ENCODE results near the gene FOSL2.

The FOSL2 gene

GRCh38 chr2:28453396-28453795, 60.7 kb downstream of the FOSL2 start:
- no peak for DNase-seq

GRCh38 chr2:28454016-28454930, 61.6 kb downstream of the FOSL2 start:
- DNase-seq, result no peak

GRCh38 chr2:28457237-28457636, 64.6 kb downstream of the FOSL2 start:
- DNase-seq, result no peak

- DNase-seq, result no peak
Measured at GRCh38 chr2:28461056-28461455, 68.4 kb downstream of the FOSL2 start.

- no peak for DNase-seq
Measured at GRCh38 chr2:28462122-28462521, 69.5 kb downstream of the FOSL2 start.

DNA sequence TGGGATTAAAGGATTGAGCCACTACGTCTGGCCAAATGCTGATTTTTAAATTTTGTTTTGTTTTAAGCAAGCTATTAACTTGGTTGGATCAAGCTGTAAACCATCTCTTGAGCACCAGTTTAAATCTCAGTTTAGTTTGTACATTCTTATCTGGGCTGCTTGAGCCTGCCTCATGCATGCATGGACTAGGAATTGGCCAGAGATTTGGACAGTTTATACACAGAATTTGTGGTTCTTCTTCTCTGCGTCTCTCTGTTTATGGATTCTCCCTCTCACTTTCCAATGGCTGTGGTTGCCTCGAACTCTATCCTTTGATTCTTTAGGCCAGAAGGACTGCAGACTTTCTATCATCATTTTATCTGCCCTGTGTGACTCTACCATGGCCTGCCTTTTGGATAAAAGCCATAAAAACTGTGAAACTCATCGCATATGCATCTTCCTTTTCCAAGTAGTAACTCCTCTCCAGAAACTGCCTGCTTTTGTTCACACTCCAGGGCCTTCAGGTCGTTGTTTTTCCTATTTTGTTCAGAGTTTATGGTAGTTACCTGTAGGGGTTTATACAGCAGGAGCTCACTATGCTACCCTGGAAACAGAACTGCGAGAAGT, 70.7 kb downstream of the FOSL2 start:
- DNase-seq, result no peak

GRCh38 chr2:28463893-28464292, 71.2 kb downstream of the FOSL2 start:
- no peak for DNase-seq

DNA sequence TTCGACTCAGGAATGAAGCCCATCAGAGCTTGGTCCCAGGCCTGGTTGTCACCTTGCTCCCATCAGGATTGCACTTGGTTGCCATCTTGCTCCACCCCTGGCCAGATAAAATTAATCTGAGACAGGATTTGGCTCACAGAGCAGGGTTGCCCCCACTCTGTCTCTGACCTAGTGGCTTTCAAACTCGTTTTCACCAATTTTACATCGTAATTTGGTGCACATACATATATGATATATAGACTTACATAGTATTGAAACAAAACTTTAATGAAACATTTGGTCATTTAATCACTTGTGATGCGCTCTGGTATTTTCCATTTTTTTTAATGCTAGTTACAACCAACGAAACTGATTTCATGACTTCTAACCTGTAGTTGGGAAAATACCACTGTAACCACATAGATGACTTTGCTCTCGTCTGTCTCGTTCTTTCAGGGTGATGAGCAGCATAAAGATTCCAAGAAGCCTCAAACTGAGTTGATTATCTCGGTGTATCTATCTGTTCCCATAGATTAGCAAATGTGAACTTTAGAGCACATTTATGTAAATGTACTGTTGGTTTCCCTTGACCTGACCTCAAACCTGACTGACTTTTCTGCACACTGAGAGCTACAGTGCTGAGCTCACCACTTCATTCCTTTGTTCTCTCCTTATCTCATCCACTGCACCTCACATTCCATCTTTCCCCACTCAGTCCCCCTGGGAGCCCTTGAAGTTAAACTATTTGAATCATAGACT, 72.7 kb downstream of the FOSL2 start:
- DNase-seq, result no peak

All from SHP77 treated with DMSO at 0.1 percent for 48 hours (cell line).